Activated naive CD8-positive, alpha-beta T cell (primary cell): ENCODE results near the gene VAV1.
"Not testable (repeated sequence)": the region's sequence is repeated elsewhere in the genome, so short reads cannot be mapped to it uniquely, and the experiment has no call there.

Experiments
- H3K27ac Mint-ChIP-seq: one replicate; pipeline ENCODE4 v1.8.0; 2021; ENCODE audit warnings: mixed read lengths
- H3K27me3 Mint-ChIP-seq: one replicate; pipeline ENCODE4 v1.8.0; 2021; ENCODE audit warnings: mixed read lengths
- H3K36me3 Mint-ChIP-seq: one replicate; pipeline ENCODE4 v1.8.0; 2021; ENCODE audit warnings: mixed read lengths
- H3K4me1 Mint-ChIP-seq: one replicate; pipeline ENCODE4 v1.8.0; 2021; ENCODE audit warnings: low read depth, mixed read lengths
- H3K4me3 Mint-ChIP-seq: one replicate; pipeline ENCODE4 v1.8.0; 2021; ENCODE audit warnings: mild to moderate bottlenecking, mixed read lengths
- H3K9me3 Mint-ChIP-seq: one replicate; pipeline ENCODE4 v1.8.0; 2021; ENCODE audit warnings: low read depth, mixed read lengths

The VAV1 gene

DNA sequence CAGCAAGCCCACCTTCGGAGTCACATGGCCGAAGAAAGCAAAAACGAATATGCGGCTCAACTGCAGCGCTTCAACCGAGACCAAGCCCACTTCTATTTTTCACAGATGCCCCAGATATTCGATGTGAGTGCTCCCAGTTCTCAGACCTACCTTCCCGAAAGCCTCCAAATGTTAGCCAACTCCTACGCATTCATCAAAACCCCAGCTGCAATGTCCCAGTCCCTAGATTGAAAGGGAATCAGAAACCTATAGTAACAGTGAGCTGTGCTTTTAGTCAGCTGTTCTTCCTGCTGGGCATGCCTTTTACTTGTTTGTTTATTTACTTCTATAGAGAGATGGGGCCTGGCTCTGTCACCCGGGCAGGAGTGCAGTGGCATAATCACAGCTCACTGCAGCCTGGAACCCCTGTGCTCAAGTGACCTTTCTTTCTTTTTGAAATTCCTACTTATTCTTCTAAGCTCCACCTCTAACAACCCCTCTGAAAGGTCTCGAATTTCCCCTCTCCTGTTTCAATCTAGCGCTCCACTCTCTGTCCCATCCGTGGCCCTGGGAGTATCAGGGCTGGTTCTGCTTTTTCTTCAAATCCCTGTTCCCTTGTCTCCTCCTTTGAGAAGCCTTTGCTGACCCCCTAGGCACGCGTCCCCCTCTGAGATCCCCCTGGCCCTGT is 28.7 kb upstream of the VAV1 start:
- Mint-ChIP-seq H3K9me3 (no peaks in the 10 kb centered on the region), H3K27me3 (no peaks in the 10 kb centered on the region), H3K27ac (peak overlapping the region; percentile 34)

DNA sequence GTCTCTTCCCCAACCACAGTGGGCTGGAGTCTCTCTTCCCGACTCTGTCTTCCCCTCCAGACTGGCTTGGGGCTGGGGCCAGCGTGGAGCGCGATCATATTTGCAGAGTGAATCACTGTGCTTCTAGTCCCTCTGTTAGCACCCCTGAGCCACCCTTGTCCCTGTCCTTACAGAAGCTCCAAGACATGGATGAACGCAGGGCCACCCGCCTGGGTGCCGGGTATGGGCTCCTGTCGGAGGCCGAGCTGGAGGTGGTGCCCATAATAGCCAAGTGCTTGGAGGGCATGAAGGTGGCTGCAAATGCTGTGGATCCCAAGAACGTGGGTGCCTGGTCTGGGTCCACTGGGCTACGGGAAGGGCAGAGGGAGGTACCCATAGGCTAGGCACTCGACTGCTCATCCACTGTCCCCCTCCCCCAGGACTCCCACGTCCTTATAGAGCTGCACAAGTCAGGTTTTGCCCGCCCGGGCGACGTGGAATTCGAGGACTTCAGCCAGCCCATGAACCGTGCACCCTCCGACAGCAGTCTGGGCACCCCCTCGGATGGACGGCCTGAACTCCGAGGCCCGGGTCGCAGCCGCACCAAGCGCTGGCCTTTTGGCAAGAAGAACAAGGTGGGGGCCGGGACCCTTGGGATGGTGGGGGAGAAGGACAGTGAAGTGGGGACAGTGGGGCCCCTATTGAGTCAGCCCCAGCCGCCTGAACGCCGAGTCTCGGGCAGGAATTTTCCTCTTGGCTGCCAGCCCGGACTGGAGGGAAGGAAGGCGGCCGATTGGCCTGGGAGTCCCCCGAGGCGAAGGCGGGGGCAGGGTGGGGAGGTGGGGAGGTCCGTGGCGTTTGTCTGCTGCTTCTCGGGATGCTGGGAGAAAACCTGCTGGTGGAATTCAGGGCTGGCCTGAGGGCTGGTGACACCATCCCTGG is 27.9 kb upstream of the VAV1 start:
- Mint-ChIP-seq H3K4me1 (peaks cover 7% of the 10 kb centered on the region), H3K4me3 (no peak overlapping the region), H3K9me3 (no peaks in the 10 kb centered on the region), H3K27me3 (no peaks in the 10 kb centered on the region), H3K27ac (peak overlapping the region; percentile 34), H3K36me3 (peaks cover 2% of the 10 kb centered on the region)

More for the DNA sequence above, 28.7 kb upstream of the VAV1 start:
- peaks cover 12% of the 10 kb centered on the region for H3K4me1 Mint-ChIP-seq
- H3K36me3 Mint-ChIP-seq = peaks cover 2% of the 10 kb centered on the region
- no peak overlapping the region for H3K4me3 Mint-ChIP-seq

DNA sequence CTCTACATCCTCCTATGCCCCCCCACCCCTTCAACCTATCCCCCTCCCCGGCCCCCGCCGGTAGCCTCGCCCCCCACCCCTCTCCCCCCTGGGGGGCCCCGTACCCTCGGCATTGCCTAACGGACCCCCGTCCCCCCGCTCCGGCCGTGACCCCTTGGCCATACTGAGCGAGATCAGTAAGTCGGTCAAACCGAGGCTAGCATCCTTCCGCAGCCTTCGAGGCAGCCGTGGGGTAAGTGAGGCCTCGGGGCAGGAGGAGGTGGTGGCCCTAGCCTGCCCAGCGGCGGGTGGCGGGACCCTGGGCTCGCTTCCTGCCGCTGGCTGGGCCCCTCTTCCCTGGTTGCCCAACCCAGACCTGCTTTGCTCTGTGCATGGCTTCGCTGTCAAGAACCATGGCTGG is 26.5 kb upstream of the VAV1 start:
- H3K27me3 Mint-ChIP-seq = no peaks in the 10 kb centered on the region
- peaks cover 5% of the 10 kb centered on the region for H3K4me1 Mint-ChIP-seq
- no peak overlapping the region for H3K4me3 Mint-ChIP-seq
- no peak overlapping the region for H3K27ac Mint-ChIP-seq
- H3K9me3 Mint-ChIP-seq = no peaks in the 10 kb centered on the region
- peaks cover 2% of the 10 kb centered on the region for H3K36me3 Mint-ChIP-seq

DNA sequence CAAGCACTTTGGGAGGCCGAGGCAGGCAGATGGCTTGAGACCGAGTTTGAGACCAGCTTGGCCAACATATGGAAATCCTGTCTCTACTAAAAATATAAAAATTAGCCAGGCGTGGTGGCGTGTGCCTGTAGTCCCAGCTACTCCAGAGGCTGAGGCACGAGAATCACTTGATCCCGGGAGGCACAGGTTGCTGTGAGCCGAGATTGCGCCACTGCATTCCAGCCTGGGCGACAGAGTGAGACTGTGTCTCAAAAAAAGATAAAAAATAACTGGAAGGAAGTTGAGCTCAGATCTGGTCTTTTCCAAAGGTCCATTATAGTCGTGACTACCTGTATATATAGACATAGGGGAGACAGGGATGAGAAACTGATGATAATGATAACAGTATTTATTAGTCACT is 24.0 kb upstream of the VAV1 start:
- not testable (repeated sequence) for H3K4me3 Mint-ChIP-seq, H3K4me1 Mint-ChIP-seq, H3K9me3 Mint-ChIP-seq, H3K27ac Mint-ChIP-seq, H3K36me3 Mint-ChIP-seq, H3K27me3 Mint-ChIP-seq

DNA sequence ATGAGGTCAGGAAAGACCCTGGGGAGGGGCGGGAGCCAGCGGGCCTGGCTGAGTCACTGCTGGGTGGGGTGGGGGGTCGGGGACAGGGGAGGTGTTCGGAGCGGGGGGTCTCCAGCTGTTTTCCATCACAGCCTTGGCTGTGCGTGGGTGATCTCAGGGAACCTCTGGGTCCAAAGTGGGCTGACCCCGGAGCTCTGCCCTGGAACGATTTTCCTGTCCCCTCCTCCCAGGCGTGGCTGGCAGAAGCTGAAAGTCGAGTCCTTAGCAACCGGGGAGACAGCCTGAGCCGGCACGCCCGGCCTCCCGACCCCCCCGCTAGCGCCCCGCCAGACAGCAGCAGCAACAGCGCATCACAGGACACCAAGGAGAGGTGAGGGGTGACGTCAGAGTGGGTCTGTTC is 22.4 kb upstream of the VAV1 start:
- Mint-ChIP-seq H3K9me3 (no peaks in the 10 kb centered on the region), H3K36me3 (no peaks in the 10 kb centered on the region), H3K4me3 (no peak overlapping the region), H3K27ac (no peak overlapping the region), H3K27me3 (no peaks in the 10 kb centered on the region), H3K4me1 (peaks cover 7% of the 10 kb centered on the region)

DNA sequence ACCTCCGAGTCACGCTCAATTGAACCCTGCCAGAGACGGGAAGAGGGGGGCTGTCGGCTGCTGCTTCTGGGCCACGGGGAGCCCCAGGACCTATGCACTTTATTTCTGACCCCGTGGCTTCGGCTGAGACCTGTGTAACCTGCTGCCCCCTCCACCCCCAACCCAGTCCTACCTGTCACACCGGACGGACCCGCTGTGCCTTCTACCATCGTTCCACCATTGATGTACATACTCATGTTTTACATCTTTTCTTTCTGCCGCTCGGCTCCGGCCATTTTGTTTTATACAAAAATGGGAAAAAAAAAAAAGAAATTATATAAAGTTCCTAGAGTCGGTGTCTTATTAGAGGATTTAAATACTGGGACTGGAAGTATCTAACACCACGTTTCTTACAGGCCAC is 21.3 kb upstream of the VAV1 start:
- Mint-ChIP-seq H3K27ac (peak overlapping the region; percentile 28), H3K9me3 (no peaks in the 10 kb centered on the region), H3K27me3 (no peaks in the 10 kb centered on the region), H3K36me3 (no peaks in the 10 kb centered on the region), H3K4me3 (no peak overlapping the region), H3K4me1 (peaks cover 7% of the 10 kb centered on the region)

DNA sequence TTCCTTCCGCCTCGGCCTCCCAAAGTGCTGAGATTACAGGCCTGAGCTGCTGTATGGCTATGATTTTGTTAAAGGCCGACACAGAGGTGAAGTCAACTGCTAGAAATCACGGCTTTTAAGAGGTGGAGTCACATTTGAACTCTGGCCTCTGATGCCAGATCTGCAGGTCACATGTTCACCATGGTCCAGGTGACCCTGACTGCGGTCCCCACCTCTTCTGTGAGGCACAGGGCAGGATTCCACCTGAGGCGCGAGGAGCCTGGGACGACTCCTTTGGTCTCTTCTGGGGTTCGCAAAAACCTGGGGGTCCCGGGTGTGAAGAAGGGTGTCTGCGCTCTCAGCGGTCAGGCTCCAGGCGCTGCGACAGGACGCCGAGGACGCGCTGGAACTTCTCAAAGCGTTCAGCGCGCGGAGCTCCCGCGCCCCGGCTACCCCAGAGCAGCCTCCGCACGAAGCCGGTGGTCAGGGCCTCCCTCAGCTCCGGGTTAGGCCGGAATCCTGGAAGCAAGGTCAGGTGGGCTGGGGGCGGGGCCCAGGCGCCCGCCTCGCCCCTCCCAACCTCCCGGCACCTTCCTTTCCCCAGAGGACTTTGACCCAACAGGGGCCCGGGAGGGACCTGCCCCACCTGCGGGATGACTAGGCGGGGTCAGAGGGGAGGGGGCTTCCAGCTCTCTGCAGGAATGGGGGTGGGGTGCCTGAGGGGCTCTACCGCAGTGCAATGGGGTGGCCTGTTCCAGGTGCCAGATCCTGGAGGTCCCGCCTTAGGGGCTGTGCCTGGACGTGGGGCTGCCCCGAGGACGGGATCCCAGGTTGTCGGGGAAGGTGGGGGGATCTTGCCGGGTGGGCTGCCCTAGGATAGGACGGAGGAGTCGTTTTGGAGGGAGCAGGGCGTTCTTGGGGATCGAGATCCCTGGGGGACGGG is 20.0 kb upstream of the VAV1 start:
- H3K9me3 Mint-ChIP-seq = no peaks in the 10 kb centered on the region
- H3K36me3 Mint-ChIP-seq = no peaks in the 10 kb centered on the region
- H3K4me1 Mint-ChIP-seq = peaks cover 7% of the 10 kb centered on the region
- peak overlapping the region; percentile 77 for H3K4me3 Mint-ChIP-seq
- H3K27me3 Mint-ChIP-seq = no peaks in the 10 kb centered on the region
- no peak overlapping the region for H3K27ac Mint-ChIP-seq

DNA sequence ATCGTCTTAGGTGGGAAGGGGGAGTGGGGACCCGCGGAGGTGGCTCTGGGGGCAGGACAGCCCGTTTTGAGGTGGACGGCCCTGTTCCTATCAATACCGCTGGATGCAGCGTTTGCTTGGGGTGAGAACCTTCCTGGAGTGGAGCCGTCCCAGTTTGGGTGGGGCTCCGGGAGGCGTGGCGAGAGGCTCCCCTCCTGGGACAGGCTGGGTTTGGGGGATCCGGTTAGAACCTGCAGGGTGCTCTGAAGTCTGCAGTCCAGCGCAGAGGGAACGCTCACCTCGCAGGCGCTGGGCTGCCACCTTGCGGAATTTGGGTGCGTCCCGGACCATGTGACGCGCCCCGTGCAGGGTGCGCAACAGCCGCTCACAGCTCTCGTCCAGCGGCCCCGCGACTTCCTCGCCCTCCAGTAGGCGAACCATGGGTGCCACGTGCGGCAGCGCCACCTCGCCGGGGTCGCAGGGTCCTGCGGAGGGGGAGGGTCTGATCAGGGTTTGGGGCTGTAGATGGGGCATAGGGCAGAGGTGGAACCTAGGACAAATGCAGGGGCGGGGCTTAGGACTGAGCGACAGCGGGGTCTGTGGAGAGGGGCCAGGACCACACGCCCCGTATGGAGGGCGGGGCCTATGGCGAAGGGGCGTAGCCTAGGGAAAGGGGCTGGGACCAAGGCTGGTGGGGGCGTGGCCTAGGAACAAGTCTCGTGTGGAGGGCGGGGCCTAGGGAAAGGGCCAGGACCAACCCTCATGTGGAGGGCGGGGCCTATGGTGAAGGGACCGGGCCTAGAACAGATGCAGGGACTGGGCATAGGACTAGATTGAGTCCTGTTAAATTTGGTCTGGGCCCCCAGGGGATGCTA is 19.1 kb upstream of the VAV1 start:
- H3K27me3 Mint-ChIP-seq = no peaks in the 10 kb centered on the region
- peak overlapping the region; percentile 79 for H3K27ac Mint-ChIP-seq
- no peaks in the 10 kb centered on the region for H3K36me3 Mint-ChIP-seq
- peak overlapping the region; percentile 77 for H3K4me3 Mint-ChIP-seq
- no peaks in the 10 kb centered on the region for H3K9me3 Mint-ChIP-seq
- peaks cover 8% of the 10 kb centered on the region for H3K4me1 Mint-ChIP-seq

DNA sequence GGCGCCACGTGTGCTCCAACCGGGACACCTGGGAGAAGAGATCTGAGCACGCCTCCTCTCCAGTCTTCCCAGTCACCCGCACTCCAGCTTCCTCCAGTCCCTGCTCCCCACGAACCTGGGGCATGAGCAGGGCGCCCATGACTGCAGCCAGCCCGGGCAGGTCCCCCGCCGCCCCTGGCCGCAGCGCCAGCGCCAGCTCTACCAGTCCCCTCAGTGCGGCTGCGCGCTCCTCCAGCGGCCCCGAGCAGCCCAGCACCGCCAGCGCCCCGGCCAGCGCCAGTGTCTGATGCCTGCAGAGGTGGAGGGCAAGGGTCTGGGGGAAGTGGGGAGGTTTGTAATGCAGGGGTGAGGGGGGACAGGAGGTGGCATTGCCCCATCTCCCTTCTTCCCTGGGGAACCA is 18.4 kb upstream of the VAV1 start:
- Mint-ChIP-seq H3K36me3 (peaks cover 3% of the 10 kb centered on the region), H3K27me3 (no peaks in the 10 kb centered on the region), H3K9me3 (no peaks in the 10 kb centered on the region), H3K4me3 (no peak overlapping the region), H3K27ac (no peak overlapping the region), H3K4me1 (peaks cover 12% of the 10 kb centered on the region)

DNA sequence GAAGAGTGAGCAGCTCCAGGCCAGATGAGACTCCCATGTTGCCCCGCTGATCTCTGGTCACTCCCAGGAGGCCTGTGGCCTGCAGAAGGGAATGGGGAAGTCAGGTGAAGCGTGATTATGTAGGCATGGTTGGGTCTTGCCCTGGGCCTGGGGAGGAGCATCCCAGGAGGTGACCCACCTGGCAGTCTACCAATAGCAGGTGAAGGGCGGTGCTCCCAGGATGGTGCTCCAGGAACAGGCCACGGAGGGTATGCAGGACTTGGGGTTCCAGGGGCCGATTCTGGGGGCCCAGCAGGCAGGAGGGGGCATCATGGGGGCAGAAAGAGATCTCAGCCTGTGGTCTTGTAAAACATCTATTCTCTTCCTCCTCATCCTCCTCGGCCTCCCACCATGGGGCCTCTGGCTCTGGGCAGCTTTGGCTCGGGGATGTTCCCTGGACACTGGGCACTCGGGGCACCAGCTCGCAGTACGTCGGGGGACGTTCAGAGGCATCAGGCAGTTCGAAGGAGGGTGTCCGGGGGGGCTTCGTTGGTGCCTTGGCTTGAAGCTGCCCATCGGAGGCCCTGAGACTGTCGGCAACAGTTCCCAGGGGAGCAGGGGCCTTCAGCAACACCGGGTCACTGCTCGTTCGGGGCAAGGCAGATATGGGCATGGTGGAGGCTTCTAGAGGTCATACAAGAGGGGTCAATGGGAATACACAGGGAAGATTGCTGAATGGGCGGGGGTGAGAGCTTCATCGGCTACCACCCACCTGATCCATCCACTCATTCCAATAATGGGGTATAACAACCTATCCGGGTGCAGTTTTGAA is 17.6 kb upstream of the VAV1 start:
- no peaks in the 10 kb centered on the region for H3K27me3 Mint-ChIP-seq
- H3K36me3 Mint-ChIP-seq = peaks cover 3% of the 10 kb centered on the region
- no peaks in the 10 kb centered on the region for H3K9me3 Mint-ChIP-seq
- H3K4me3 Mint-ChIP-seq = no peak overlapping the region
- peaks cover 12% of the 10 kb centered on the region for H3K4me1 Mint-ChIP-seq
- H3K27ac Mint-ChIP-seq = no peak overlapping the region

DNA sequence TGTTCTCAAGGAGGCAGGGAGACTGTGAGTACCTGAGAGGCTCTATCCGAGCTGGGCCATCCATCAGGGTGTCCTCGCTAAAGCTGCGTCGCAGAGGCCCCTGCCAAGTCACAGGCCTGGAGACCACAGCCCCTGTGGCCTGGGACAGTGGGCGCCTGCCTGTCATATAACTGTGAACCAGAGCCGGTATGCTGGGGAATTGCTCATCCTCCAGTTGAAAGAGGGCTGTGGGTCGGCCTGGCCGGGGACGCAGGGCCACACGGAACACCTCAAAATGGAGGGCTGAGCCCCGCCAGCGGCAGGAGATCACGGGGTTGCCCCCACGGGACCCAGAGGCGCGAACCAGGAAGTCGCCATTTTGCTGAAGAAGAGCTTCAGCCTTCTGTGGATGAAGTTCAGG is 11.9 kb upstream of the VAV1 start:
- Mint-ChIP-seq H3K36me3 (peaks cover 3% of the 10 kb centered on the region), H3K4me3 (no peak overlapping the region), H3K27me3 (no peaks in the 10 kb centered on the region), H3K27ac (no peak overlapping the region), H3K9me3 (no peaks in the 10 kb centered on the region), H3K4me1 (peaks cover 15% of the 10 kb centered on the region)

DNA sequence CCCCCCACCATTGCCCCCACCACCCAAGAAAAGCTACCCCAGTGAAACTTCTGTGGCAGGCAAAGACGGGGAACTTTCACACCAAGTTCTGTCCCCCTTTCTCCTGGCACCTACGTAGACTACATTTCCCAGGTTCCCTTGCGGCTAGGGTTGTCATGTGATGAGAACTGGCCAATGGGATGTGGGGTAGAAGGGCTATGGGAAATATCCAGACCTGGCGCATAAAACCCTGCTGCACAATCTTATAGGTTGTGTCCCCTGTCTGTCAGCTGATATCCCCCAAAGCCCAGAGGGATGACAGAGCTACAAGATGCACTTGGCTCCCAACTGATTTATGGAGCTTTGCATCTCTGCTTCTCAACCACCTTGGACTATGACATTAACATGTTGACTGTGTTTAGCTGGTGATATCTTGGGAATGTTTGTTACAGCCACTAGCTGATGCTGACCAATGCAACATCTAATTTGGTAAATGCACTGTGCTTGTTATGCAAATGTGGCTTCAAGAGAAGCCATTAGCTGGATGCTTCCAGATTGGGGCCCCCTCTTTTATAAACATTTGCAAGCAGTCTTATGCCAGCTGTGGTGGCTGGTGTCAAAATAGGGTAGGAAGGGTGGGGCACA is 11.3 kb upstream of the VAV1 start:
- Mint-ChIP-seq H3K4me1 (peaks cover 20% of the 10 kb centered on the region), H3K27me3 (no peaks in the 10 kb centered on the region), H3K36me3 (peaks cover 3% of the 10 kb centered on the region), H3K9me3 (no peaks in the 10 kb centered on the region), H3K27ac (no peak overlapping the region), H3K4me3 (no peak overlapping the region)

DNA sequence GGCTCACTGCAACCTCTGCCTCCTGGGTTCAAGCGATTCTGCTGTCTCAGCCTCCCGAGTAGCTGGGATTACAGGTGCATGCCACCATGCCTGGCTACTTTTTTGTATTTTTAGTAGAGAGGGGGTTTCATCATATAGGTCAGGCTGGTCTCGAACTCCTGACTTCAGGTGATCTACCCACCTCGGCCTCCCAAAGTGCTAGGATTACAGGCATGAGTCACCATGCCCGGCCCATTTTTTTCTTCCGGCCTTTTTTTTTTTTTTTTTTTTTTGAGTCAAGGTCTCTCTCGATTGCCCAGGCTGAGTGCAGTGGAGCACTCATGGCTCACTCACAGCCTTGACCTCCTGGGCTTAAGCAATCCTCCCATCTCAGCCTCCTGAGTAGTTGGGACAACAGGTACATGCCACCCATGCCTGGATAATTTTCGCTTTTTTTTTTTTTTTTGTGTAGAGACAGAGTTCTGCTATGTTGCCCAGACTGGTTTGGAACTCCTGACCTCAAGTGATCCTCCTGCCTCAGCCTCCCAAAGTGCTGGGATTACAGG is 10.2 kb upstream of the VAV1 start:
- H3K36me3 Mint-ChIP-seq = not testable (repeated sequence)

More for the DNA sequence above, 10.2 kb upstream of the VAV1 start:
- not testable (repeated sequence) for H3K27ac Mint-ChIP-seq, H3K4me3 Mint-ChIP-seq, H3K27me3 Mint-ChIP-seq, H3K9me3 Mint-ChIP-seq
- peaks cover 29% of the 10 kb centered on the region for H3K4me1 Mint-ChIP-seq
